Activated CD4-positive, CD25-positive, alpha-beta regulatory T cell treated with anti-CD3 and anti-CD28 coated beads, Interleukin-2, amount 50 U/mL, for 24 hours (primary cell): ENCODE results near the gene RGS7BP.
"Not testable (repeated sequence)": the region's sequence is repeated elsewhere in the genome, so short reads cannot be mapped to it uniquely, and the experiment has no call there.

Experiments used
- ATAC-seq, 2 donors: fragments of 150-1000 bp; cut with Tn5 transposase; one replicate each; pipeline ENCODE4 v1.10.0; 2021; ENCODE audit warnings: mild to moderate bottlenecking in 1 of 2, moderate library complexity in 1 of 2

Gene RGS7BP

GRCh38 chr5:64505769-64506566 is at the start of gene RGS7BP:
Gene RGS7BP (plus strand): TSS chr5:64506015. CDS start chr5:64506625, 610 bp downstream.
- ATAC-seq: no peak

GRCh38 chr5:64457846-64458245 is 48.0 kb upstream of the RGS7BP start:
- ATAC-seq: no peak

- ATAC-seq: no peak
These were observed 46.9 kb upstream of the RGS7BP start for GRCh38 chr5:64458948-64459347.

GRCh38 chr5:64462391-64462790 is 43.4 kb upstream of the RGS7BP start:
- no peak for ATAC-seq

DNA sequence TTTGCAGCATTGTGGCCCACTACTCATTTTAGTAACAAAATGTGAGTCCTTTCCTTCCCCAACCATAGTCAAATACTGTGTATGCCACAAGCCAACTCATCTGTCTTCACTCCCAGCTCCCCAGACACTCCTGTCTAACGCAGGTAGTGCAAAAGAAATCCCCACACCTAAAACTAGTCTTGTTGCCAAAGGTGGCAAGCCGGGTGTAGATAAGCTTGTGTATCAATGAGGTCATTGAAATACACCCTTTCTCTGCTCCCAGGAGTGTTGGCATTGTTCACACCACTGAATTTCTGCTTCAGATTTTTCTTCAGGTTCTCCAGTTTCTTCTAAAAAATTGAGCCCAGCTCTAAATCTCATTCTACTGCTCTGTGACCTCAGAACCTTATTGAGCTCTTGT is 19.7 kb upstream of the RGS7BP start:
- no peak for ATAC-seq

DNA sequence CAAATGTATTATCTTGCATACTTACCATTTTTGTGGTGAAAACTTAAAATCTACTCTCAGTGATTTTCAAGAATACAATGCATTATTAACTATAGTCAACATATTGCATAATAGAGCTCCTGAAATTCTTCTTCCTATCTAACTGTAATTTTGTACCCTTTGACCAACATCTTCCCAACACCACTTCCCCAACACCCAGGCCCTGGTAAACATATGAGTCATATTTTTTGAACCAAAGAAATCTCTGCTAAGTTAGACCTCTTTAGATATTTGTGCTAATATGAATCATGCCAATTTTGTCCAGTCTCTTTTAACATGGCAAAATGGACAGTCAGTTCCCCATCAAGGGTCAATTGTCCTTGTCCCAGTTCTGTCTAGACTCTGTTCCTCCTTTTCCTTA is 18.5 kb upstream of the RGS7BP start:
- no peak for ATAC-seq

DNA sequence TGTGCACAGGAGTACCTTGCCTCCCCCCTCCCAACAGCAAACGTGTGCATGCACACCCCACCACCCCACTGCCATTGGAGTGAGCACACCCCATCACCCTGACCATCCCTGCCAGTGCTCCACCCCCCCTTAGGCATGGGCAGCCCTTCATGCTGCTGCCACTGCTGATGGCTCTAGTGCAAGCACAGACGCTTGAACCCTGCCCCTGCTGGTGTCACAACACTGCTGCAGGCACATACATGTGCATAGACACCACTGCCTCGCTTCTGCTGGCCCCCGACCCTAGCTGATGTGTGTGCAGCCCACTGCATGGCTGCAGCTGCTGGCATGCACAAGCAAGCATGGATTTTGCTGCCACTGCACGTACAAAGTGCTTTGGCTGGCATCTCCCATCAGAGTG is 16.0 kb upstream of the RGS7BP start:
- ATAC-seq: no peak

GRCh38 chr5:64497386-64497785 is 8.4 kb upstream of the RGS7BP start:
- ATAC-seq: no peak

DNA sequence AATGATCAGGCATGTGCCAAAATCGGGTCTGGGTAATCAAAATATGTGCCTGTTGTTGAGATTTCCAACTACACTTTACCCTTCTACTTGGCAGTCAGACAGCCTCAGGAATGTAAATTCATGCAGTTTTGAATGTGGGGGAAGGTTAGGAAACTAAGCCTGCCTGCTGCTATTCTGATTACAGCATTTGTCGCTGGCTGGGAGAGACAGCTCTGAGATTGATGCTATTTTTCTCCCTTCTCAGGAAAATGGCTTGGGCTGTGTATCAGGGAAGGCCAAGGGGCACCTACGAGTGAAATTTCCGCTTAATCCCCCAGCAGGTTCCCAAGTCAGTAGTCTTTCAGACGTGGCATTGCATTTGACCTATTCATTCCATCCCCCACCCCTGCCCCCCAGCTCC is 3.6 kb upstream of the RGS7BP start:
- ATAC-seq: no peak

DNA sequence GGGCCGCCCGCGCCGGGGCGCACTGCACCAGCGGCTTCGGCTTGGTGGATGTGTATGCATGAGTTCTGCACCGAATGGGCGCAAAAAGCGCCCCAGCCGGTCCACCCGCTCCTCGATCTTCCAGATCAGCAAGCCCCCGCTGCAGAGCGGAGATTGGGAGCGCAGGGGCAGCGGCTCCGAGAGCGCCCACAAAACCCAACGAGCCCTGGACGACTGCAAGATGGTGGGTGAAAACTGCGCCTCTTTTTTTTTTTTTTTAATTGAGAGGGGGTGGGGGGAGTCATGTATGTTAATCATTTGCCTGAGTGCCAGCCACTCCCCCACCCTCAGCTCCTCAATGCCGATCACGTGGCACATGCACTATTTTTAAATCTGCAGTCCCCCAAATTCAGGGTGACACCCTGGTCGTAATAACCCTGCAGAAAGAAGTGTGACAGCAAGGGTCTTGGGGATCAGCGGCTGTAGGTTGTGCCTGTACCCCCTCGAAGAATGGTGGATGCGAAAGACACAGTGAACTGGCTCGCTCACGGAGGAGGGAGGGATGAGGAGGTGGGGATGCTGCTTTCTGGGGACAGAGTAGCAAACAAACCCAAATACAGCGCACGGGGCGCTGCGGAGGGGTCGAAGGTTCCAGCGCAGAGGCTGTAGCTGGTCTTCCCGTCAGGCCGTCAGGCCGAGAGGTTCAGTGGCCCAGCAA is 900 bp downstream of the RGS7BP start:
- no peak for ATAC-seq

- no peak for ATAC-seq
These were observed 1.4 kb downstream of the RGS7BP start for GRCh38 chr5:64507264-64507605.

- no peak for ATAC-seq
These were observed 4.0 kb downstream of the RGS7BP start for GRCh38 chr5:64509828-64510227.

GRCh38 chr5:64513492-64513891 is 7.7 kb downstream of the RGS7BP start:
- no peak for ATAC-seq

DNA sequence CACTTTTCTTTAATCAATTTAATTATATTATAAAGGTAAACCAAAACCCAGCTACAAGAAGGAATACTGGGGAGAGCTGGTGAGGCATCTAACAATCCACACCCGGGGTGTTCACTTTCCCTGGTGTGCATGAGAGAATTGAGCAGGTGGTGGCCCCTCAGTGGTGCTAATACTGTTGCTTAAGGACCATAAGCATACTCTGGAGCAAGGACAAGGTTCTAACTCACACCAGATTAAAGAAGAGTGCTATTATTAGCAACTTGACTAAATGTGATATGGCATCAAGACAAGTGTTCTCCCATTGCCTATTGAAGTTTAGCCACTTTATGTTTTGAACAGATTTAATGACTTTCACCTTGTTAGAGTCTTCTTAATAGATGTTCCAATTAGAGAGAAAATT is 8.8 kb downstream of the RGS7BP start:
- ATAC-seq: no peak

DNA sequence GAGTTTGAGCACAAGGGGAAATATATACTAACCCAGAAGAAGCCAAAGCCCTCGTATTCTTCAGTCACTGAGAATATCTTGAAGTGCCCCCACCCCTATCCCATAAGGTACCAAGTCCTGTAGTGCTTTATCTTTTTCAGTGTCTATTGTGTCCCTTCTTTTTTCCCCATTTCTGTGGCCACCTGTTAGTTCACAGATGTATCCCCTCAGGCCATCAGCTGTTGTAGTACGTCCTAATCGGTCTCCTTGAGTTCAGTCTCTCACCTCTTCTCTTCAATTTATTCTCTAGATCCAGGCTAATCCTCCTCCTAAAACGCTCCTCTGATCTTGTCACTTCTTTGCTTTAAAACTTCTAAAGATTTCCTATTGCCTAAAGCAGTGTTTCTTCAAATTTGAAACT is 10.4 kb downstream of the RGS7BP start:
- ATAC-seq: no peak

DNA sequence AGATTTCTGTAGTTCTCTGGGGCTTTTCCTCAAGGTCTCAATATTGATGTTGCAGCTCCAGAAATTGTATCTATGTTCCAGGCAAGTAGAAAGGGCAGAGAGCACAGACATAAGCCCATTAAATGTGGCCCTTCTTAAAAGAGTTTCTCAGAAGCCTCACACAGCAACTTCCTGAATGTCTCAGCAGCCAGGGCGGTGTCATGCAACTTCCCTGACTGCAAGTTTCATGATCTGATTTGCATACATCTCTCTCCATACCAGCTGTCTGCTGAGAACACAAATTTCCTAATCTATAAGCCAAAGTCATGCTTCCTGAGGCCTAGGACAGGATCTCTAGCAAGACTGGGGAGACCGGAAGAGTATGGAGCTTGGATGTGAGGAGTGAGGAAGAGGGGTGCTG is 13.0 kb downstream of the RGS7BP start:
- no peak for ATAC-seq

DNA sequence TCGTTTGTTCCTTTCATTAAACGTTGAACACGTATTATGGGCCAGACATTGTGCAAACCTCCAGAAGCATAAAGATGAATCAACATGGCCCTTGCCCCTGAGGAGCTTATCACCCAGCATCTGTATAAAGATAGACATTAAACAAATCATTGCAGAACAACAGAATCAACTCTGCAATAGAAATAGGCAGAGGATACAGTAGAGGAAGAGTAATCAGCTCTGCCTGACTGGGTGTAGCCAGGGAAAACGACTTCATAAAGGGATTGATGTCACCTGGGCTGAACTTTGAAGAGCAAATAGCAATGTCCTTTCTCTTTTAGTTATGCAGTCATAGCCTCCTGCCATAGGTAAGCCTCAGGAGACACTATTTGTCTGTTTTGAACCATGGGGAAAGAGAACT is 13.4 kb downstream of the RGS7BP start:
- no peak for ATAC-seq

DNA sequence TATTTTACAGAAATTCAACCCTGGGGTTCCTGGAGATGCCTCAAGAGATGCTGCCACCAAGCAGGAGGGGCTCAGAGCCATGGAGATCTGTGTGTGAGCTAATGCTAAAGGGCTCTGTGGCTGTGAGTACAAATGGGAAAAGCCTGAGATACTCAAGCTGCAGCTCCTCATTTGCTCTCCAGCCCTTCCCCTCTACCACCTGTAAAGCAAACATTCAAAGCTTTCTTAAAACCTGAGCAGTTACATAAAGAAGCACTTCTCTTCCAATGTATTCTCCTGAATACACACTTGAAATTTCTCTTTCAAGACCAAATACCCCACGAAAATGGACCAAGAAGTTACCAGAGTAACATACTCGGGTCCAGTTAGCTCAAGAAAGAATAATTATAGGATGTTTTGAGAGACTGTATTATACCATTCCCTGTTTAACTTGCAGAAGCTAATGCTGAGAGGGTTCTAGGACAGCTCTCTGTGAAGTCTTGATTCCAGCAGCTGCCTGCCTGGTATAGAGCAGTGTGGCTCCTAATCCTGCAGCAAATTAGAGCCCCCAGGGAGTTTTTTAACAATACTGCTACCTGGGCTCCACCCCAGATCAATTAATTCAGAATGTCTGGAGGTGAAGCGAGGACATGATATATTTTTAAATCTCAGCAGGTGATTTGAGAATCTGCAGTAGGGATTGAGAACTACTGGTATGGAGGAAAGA is 21.1 kb downstream of the RGS7BP start:
- no peak for ATAC-seq

GRCh38 chr5:64530076-64530475 is 24.3 kb downstream of the RGS7BP start:
- no peak for ATAC-seq

GRCh38 chr5:64532212-64532611 is 26.4 kb downstream of the RGS7BP start:
- ATAC-seq: no peak

DNA sequence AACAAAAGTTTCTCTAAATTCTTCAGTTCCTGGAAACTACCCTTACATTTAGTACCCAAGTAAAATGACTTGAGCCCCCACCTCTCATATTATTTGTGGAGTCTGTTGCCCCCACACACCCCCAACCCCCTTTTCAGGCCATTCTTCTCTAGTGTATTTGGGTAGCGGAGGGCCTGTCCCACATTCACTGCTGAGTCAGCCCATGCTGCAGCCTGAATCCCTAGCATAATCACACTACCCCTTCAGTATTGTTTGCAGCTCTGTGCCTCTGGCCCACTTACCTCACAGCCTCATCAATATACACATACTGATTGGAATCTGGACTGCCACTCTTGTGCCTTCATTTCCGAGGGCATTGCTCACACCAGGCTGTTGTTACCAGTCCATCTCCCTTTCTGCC is 26.8 kb downstream of the RGS7BP start:
- no peak for ATAC-seq

GRCh38 chr5:64534033-64534432 is 28.2 kb downstream of the RGS7BP start:
- ATAC-seq: no peak

DNA sequence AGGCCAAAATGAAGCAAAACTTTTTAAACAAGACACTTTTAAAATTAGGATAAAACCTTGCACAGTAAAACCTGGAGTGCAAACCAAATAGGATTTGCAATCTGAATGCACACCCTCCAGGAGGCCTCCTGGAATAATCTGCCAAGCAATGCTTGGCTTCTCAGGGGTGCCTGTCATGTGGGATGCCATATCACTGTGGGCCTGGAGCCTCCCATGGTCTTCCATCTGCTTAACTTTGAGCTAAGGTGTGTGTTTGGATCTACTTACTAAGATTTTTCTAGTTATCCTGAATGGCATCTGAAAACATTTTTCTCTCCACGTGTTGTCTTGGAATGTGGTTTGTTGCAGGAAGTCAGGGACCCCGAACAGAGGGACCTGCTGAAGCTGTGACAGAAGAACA is 52.1 kb downstream of the RGS7BP start:
- ATAC-seq: no peak

- not testable (repeated sequence) for ATAC-seq
These were observed 52.8 kb downstream of the RGS7BP start for GRCh38 chr5:64558641-64559040.
